Measurements from ENCODE around the gene MICU2.

The MICU2 gene

GRCh38 chr13:21476893-21477472 is 127.0 kb downstream of the MICU2 start:
- TF ChIP-seq, protein P1, sequence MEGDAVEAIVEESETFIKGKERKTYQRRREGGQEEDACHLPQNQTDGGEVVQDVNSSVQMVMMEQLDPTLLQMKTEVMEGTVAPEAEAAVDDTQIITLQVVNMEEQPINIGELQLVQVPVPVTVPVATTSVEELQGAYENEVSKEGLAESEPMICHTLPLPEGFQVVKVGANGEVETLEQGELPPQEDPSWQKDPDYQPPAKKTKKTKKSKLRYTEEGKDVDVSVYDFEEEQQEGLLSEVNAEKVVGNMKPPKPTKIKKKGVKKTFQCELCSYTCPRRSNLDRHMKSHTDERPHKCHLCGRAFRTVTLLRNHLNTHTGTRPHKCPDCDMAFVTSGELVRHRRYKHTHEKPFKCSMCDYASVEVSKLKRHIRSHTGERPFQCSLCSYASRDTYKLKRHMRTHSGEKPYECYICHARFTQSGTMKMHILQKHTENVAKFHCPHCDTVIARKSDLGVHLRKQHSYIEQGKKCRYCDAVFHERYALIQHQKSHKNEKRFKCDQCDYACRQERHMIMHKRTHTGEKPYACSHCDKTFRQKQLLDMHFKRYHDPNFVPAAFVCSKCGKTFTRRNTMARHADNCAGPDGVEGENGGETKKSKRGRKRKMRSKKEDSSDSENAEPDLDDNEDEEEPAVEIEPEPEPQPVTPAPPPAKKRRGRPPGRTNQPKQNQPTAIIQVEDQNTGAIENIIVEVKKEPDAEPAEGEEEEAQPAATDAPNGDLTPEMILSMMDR (IDR thresholded peaks at IDR 0.05; ENCODE audit: low read depth, low read length), result peak; percentile 98
- Histone ChIP-seq H3K27ac (peak overlapping the region; percentile 53), H3K36me3 (no peaks in the 10 kb centered on the region), H3K4me3 (ENCODE audit: low read depth, low read length) (peak overlapping the region; percentile 54), H3K9me3 (ENCODE audit: severe bottlenecking) (no peaks in the 10 kb centered on the region), H3K27me3 (ENCODE audit: insufficient read depth, low read depth, severe bottlenecking) (peaks cover 5% of the 10 kb centered on the region)
- peak; percentile 94 for DNase-seq

DNA sequence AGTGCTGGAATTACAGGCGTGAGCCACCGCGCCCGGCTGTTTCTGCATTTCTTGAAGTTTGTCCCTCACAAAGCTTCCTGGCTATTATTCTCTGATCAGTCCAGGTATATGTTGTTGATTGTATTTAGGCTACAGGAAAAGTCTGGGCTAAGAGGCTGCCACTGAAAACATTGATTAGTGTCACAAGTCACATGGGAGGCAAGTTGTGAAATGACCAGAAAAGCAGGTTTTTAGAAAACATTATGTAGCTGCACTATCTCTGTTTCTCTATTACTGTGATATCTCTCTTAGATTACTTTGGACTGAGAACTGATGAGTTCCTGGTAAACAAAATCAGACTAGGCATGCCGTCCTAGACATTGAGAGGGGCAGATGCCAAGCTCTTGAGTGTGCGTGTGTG is 128.9 kb downstream of the MICU2 start:
- Histone ChIP-seq H3K4me3 (ENCODE audit: low read depth, low read length) (no peak overlapping the region), H3K9me3 (ENCODE audit: severe bottlenecking) (peaks cover 6% of the 10 kb centered on the region), H3K27ac (no peak overlapping the region), H3K36me3 (no peaks in the 10 kb centered on the region), H3K27me3 (ENCODE audit: insufficient read depth, low read depth, severe bottlenecking) (peaks cover 5% of the 10 kb centered on the region)
- TF ChIP-seq, protein P1 (IDR thresholded peaks at IDR 0.05; ENCODE audit: low read depth, low read length), result no peak
- DNase-seq, result no peak

GRCh38 chr13:21470785-21471184 is 133.2 kb downstream of the MICU2 start:
- no peak for DNase-seq
- no peak overlapping the region for H3K4me3 ChIP-seq (ENCODE audit: low read depth, low read length)
- H3K27me3 ChIP-seq (ENCODE audit: insufficient read depth, low read depth, severe bottlenecking), result no peaks in the 10 kb centered on the region
- TF ChIP-seq, protein P1 (IDR thresholded peaks at IDR 0.05; ENCODE audit: low read depth, low read length), result no peak
- no peaks in the 10 kb centered on the region for H3K36me3 ChIP-seq
- peaks cover 6% of the 10 kb centered on the region for H3K9me3 ChIP-seq (ENCODE audit: severe bottlenecking)
- no peak overlapping the region for H3K27ac ChIP-seq

DNA sequence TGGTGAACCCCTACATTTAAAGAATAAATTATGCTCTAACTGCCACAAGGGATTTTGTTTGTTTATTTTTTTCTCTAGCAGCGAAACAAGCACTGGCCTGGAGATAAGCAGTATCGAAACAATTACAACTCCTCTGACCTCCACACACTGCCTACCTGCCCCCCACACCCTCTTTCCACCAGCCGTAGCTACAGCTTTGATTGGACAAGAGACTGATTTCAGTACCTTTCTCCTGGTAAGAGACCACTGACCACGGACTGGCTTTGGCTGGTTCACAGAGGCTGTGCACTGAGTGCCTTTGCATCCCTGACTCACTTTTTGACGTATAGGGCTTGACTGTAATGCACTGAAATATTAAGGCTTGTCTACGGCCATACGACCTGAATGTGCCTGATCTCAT is 137.4 kb downstream of the MICU2 start:
- Histone ChIP-seq H3K36me3 (no peaks in the 10 kb centered on the region), H3K27me3 (ENCODE audit: insufficient read depth, low read depth, severe bottlenecking) (no peaks in the 10 kb centered on the region), H3K9me3 (ENCODE audit: severe bottlenecking) (peaks cover 4% of the 10 kb centered on the region), H3K27ac (no peak overlapping the region), H3K4me3 (ENCODE audit: low read depth, low read length) (no peak overlapping the region)
- TF ChIP-seq, protein P1 (IDR thresholded peaks at IDR 0.05; ENCODE audit: low read depth, low read length), result no peak
- DNase-seq, result no peak

GRCh38 chr13:21465710-21466160 is 138.2 kb downstream of the MICU2 start:
- H3K4me3 ChIP-seq (ENCODE audit: low read depth, low read length), result no peak overlapping the region

More at GRCh38 chr13:21465710-21466160, 138.2 kb downstream of the MICU2 start:
- DNase-seq, result no peak
- Histone ChIP-seq H3K27ac (no peak overlapping the region), H3K27me3 (ENCODE audit: insufficient read depth, low read depth, severe bottlenecking) (no peaks in the 10 kb centered on the region), H3K36me3 (no peaks in the 10 kb centered on the region), H3K9me3 (ENCODE audit: severe bottlenecking) (no peaks in the 10 kb centered on the region)
- TF ChIP-seq, protein P1 (IDR thresholded peaks at IDR 0.05; ENCODE audit: low read depth, low read length), result no peak
